Measurements from ENCODE around the gene POU3F1. TPM values are rescaled to one million over a fixed set of nuclear protein-coding genes. Genes with fewer than 3 reads are reported as not detected.

POU3F1 gene
- total RNA-seq, 2 donors from 2014 or later: 0.20 to 0.46 TPM

- H3K27me3 Mint-ChIP-seq (ENCODE audit: insufficient read depth): peaks cover 4% of the 10 kb centered on the region
- peaks cover 5% of the 10 kb centered on the region for H3K4me1 Mint-ChIP-seq
- Histone ChIP-seq H3K4me3 (ENCODE audit: low read length) (no peak overlapping the region), H3K27me3 (ENCODE audit: control insufficient read depth, insufficient read depth, low read length, poor library complexity, severe bottlenecking) (no peaks in the 10 kb centered on the region), H3K36me3 (ENCODE audit: control insufficient read depth, insufficient read depth, low read length) (no peaks in the 10 kb centered on the region), H3K4me1 (ENCODE audit: control insufficient read depth, insufficient read depth, low read length) (no peaks in the 10 kb centered on the region), H3K9me3 (ENCODE audit: control insufficient read depth, low read length) (no peaks in the 10 kb centered on the region), H3K9ac (ENCODE audit: extremely low read depth, low read length, poor library complexity, severe bottlenecking) (no peak overlapping the region), H3K27ac (ENCODE audit: low read depth, low read length) (no peak overlapping the region)
- H3K9me3 Mint-ChIP-seq: no peaks in the 10 kb centered on the region
- H3K36me3 Mint-ChIP-seq (ENCODE audit: low read depth): no peaks in the 10 kb centered on the region
- H3K4me3 Mint-ChIP-seq: no peak overlapping the region
- no peak for TF ChIP-seq CTCF (conservative IDR thresholded peaks at IDR 0.05)
- DNase-seq: peak; percentile 93
- 29 to 43% methylated on average over 5 to 6 of the region's 6 CpGs for WGBS, 2 experiments (ENCODE audit: insufficient coverage in 1 of 2, insufficient read length in 1 of 2)
- H3K27ac Mint-ChIP-seq: no peak overlapping the region
These were observed 29.4 kb upstream of the POU3F1 start for GRCh38 chr1:38076038-38076437.

- H3K36me3 Mint-ChIP-seq (ENCODE audit: low read depth): no peaks in the 10 kb centered on the region
- H3K27ac Mint-ChIP-seq: no peak overlapping the region
- no peak overlapping the region for H3K4me3 Mint-ChIP-seq
- Histone ChIP-seq H3K27me3 (ENCODE audit: control insufficient read depth, insufficient read depth, low read length, poor library complexity, severe bottlenecking) (no peaks in the 10 kb centered on the region), H3K9me3 (ENCODE audit: control insufficient read depth, low read length) (no peaks in the 10 kb centered on the region), H3K27ac (ENCODE audit: low read depth, low read length) (no peak overlapping the region), H3K9ac (ENCODE audit: extremely low read depth, low read length, poor library complexity, severe bottlenecking) (no peak overlapping the region), H3K4me3 (ENCODE audit: low read length) (no peak overlapping the region), H3K4me1 (ENCODE audit: control insufficient read depth, insufficient read depth, low read length) (no peaks in the 10 kb centered on the region), H3K36me3 (ENCODE audit: control insufficient read depth, insufficient read depth, low read length) (no peaks in the 10 kb centered on the region)
- no peak for DNase-seq
- no peak for TF ChIP-seq CTCF (conservative IDR thresholded peaks at IDR 0.05)
- H3K4me1 Mint-ChIP-seq: peaks cover 5% of the 10 kb centered on the region
- H3K27me3 Mint-ChIP-seq (ENCODE audit: insufficient read depth): peaks cover 4% of the 10 kb centered on the region
- WGBS, 2 experiments (ENCODE audit: insufficient coverage in 1 of 2, insufficient read length in 1 of 2): 80 to 92% methylated on average over 2 to 5 of the region's 5 CpGs
- no peaks in the 10 kb centered on the region for H3K9me3 Mint-ChIP-seq
These were observed 28.6 kb upstream of the POU3F1 start for GRCh38 chr1:38075191-38075590.

DNA sequence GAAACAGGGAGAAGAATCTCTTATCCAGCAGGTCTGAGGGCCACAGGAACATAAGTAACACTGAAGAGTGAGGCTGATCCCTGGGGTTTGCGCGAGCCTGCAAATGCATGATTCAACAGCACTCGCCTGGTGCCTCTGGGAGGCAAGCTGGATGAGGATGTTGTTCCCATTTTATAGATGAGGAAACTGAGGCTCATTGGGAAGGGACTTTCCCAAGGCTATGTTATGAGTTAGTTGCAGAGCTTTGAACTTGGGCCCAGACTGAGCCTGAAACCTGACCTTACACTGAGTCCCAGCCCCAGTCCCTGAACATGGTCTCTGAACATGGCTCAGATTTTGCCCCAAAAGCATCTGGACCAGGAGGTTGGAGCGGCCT, 27.7 kb upstream of the POU3F1 start:
- no peak for TF ChIP-seq CTCF (conservative IDR thresholded peaks at IDR 0.05)
- peak overlapping the region; percentile 94 for H3K27ac ChIP-seq (ENCODE audit: low read depth, low read length)
- Mint-ChIP-seq H3K36me3 (ENCODE audit: low read depth) (no peaks in the 10 kb centered on the region), H3K4me1 (peaks cover 5% of the 10 kb centered on the region), H3K27me3 (ENCODE audit: insufficient read depth) (peaks cover 4% of the 10 kb centered on the region), H3K27ac (no peak overlapping the region), H3K9me3 (no peaks in the 10 kb centered on the region), H3K4me3 (no peak overlapping the region)
- no peaks in the 10 kb centered on the region for H3K27me3 ChIP-seq (ENCODE audit: control insufficient read depth, insufficient read depth, low read length, poor library complexity, severe bottlenecking)
- H3K4me1 ChIP-seq (ENCODE audit: control insufficient read depth, insufficient read depth, low read length): no peaks in the 10 kb centered on the region
- H3K36me3 ChIP-seq (ENCODE audit: control insufficient read depth, insufficient read depth, low read length): no peaks in the 10 kb centered on the region
- no peak overlapping the region for H3K9ac ChIP-seq (ENCODE audit: extremely low read depth, low read length, poor library complexity, severe bottlenecking)
- no peaks in the 10 kb centered on the region for H3K9me3 ChIP-seq (ENCODE audit: control insufficient read depth, low read length)
- WGBS, 2 experiments (ENCODE audit: insufficient coverage in 1 of 2, insufficient read length in 1 of 2): 88 to 100% methylated on average over 1 to 4 of the region's 4 CpGs
- H3K4me3 ChIP-seq (ENCODE audit: low read length): no peak overlapping the region
- no peak for DNase-seq
